IMR-90 (cell line): Measurements from ENCODE around the gene WWC2. TPM values are rescaled to one million over a fixed set of nuclear protein-coding genes. Genes with fewer than 3 reads are reported as not detected.
"Not testable (repeated sequence)": the region's sequence is repeated elsewhere in the genome, so short reads cannot be mapped to it uniquely, and the experiment has no call there.

Experiments
- ATAC-seq: fragments of 200-7000 bp; cut with Tn5 transposase; 2 replicates; pipeline ENCODE4 v1.9.1; 2020; ENCODE audit warnings: low read depth, mild to moderate bottlenecking, moderate library complexity
- BruUV-seq: library from RNA; stranded (reverse); fragments of 400-500 nt; replicated peaks from 2 replicates; lab custom pipeline; 2021; lab: Mats Ljungman, UMichigan
- CTCF ChIA-PET: fragments of 300-600 bp; formaldehyde crosslinking; extraction: SDS; loops from one replicate; lab custom pipeline; 2021; ENCODE audit warnings: antibody characterized with exemption; lab: Yijun Ruan, JAX
- POLR2A ChIA-PET: fragments of 300-600 bp; sonication (Branson Sonifier 250); formaldehyde crosslinking; loops from one replicate; lab custom pipeline; 2022; ENCODE audit warnings: antibody characterized with exemption; ENCODE audit not compliant: unreplicated experiment; lab: Charles Lee
- DNase-seq: peaks from one replicate; pipeline ENCODE4 v3.0.0; 2013
- H2AFZ ChIP-seq: replicated peaks from 2 replicates; pipeline ENCODE3; 2013; ENCODE audit warnings: low read length, mild to moderate bottlenecking; ENCODE audit not compliant: poor library complexity
- H2AK5ac ChIP-seq: 2 replicates; pipeline ENCODE4 v1.6.1; 2013; ENCODE audit warnings: low read depth, low read length, inconsistent platforms
- H2AK9ac ChIP-seq: replicated peaks from 2 replicates; pipeline ENCODE3; 2013; ENCODE audit warnings: mild to moderate bottlenecking, low read depth, low read length, moderate library complexity; ENCODE audit not compliant: poor library complexity
- H2BK120ac ChIP-seq: 2 replicates; pipeline ENCODE4 v1.6.1; 2013; ENCODE audit warnings: low read depth, low read length, inconsistent platforms
- H2BK15ac ChIP-seq: 3 replicates; pipeline ENCODE4 v1.6.1; 2013; ENCODE audit warnings: low read depth, low read length, inconsistent platforms
- H2BK20ac ChIP-seq: 2 replicates; pipeline ENCODE4 v1.6.1; 2013; ENCODE audit warnings: low read depth, mild to moderate bottlenecking, inconsistent platforms, low read length, moderate library complexity
- H2BK5ac ChIP-seq: 2 replicates; pipeline ENCODE4 v1.6.1; 2013; ENCODE audit warnings: mild to moderate bottlenecking, low read depth, low read length, inconsistent platforms; ENCODE audit not compliant: poor library complexity, severe bottlenecking
- H3K14ac ChIP-seq: replicated peaks from 2 replicates; pipeline ENCODE4 v1.6.1; 2013; ENCODE audit warnings: low read depth, low read length, inconsistent platforms
- H3K18ac ChIP-seq: 2 replicates; pipeline ENCODE4 v1.6.1; 2013; ENCODE audit warnings: low read depth, low read length, control low read depth
- H3K23ac ChIP-seq: 2 replicates; pipeline ENCODE4 v1.6.1; 2013; ENCODE audit warnings: low read depth, low read length, inconsistent platforms
- H3K27ac ChIP-seq: 2 replicates; pipeline ENCODE4 v1.5.1; 2013; ENCODE audit warnings: mild to moderate bottlenecking, control low read depth, low read length; ENCODE audit not compliant: insufficient read depth
- H3K27me3 ChIP-seq: 2 replicates; pipeline ENCODE4 v1.6.1; 2013; ENCODE audit warnings: low read length; ENCODE audit not compliant: control insufficient read depth, insufficient read depth
- H3K36me3 ChIP-seq: 2 replicates; pipeline ENCODE4 v1.6.1; 2013; ENCODE audit warnings: low read length, mixed read lengths; ENCODE audit not compliant: control insufficient read depth, insufficient read depth
- H3K4ac ChIP-seq: 2 replicates; pipeline ENCODE4 v1.6.1; 2013; ENCODE audit warnings: low read depth, low read length, inconsistent platforms
- H3K4me1 ChIP-seq: 2 replicates; pipeline ENCODE4 v1.6.1; 2013; ENCODE audit warnings: low read length, mixed read lengths; ENCODE audit not compliant: control insufficient read depth, insufficient read depth
- H3K4me2 ChIP-seq: 2 replicates; pipeline ENCODE4 v1.6.1; 2013; ENCODE audit warnings: low read depth, mild to moderate bottlenecking, control low read depth, low read length, moderate library complexity
- H3K4me3 ChIP-seq: 2 replicates; pipeline ENCODE4 v1.5.1; 2013; ENCODE audit warnings: low read depth, mild to moderate bottlenecking, control low read depth, low read length, moderate library complexity; ENCODE audit not compliant: insufficient read depth
- H3K56ac ChIP-seq: 2 replicates; pipeline ENCODE4 v1.6.1; 2013; ENCODE audit warnings: low read length, inconsistent platforms; ENCODE audit not compliant: insufficient read depth; ENCODE audit errors: extremely low read depth
- H3K79me1 ChIP-seq, 2 experiments: 2 replicates each; pipeline ENCODE4 v1.6.1; 2013; ENCODE audit warnings: low read length in 2 of 2, inconsistent platforms in 1 of 2, low read depth in 1 of 2
- H3K9ac ChIP-seq: 2 replicates; pipeline ENCODE4 v1.6.1; 2013; ENCODE audit warnings: low read depth, low read length, control low read depth
- H3K9me1 ChIP-seq: 2 replicates; pipeline ENCODE4 v1.6.1; 2013; ENCODE audit warnings: low read length, inconsistent platforms; ENCODE audit not compliant: insufficient read depth
- H3K9me3 ChIP-seq: 2 replicates; pipeline ENCODE4 v1.6.1; 2013; ENCODE audit warnings: low read length; ENCODE audit not compliant: control insufficient read depth, insufficient read depth
- H4K20me1 ChIP-seq: 2 replicates; pipeline ENCODE4 v1.6.1; 2013; ENCODE audit warnings: low read length, inconsistent platforms; ENCODE audit not compliant: insufficient read depth
- H4K5ac ChIP-seq: 2 replicates; pipeline ENCODE4 v1.6.1; 2013; ENCODE audit warnings: mild to moderate bottlenecking, low read depth, low read length, control low read depth
- H4K8ac ChIP-seq, 2 experiments: 2 replicates each; pipeline ENCODE4 v1.6.1; 2013; ENCODE audit warnings: low read depth in 2 of 2, low read length in 2 of 2, control low read depth in 1 of 2, inconsistent platforms in 1 of 2
- H4K91ac ChIP-seq: 2 replicates; pipeline ENCODE4 v1.6.1; 2013; ENCODE audit warnings: low read depth, low read length, inconsistent platforms; ENCODE audit not compliant: insufficient read depth
- CEBPB ChIP-seq: IDR thresholded peaks from 2 replicates; pipeline ENCODE4 v1.6.1; 2012; ENCODE audit warnings: low read depth, low read length, improper control_type of control experiment
- CHD1 ChIP-seq: IDR thresholded peaks from 2 replicates; pipeline ENCODE4 v1.6.1; 2012; ENCODE audit warnings: low read depth, low read length, improper control_type of control experiment
- ELK1 ChIP-seq: fragments of 150-350 bp; IDR thresholded peaks from 2 replicates; pipeline ENCODE4 v1.6.1; 2016; ENCODE audit warnings: low read depth, mild to moderate bottlenecking, low read length, moderate library complexity, borderline replicate concordance
- MAFK ChIP-seq: IDR thresholded peaks from 2 replicates; pipeline ENCODE4 v1.6.1; 2012; ENCODE audit warnings: low read depth, low read length, improper control_type of control experiment
- WGBS, 2 experiments: methylation state at CpG; one replicate each; pipeline versions ENCODE4 v1.1.5 to v1.1.7; 2013; ENCODE audit warnings: missing lambda C conversion rate in 2 of 2; ENCODE audit not compliant: insufficient read length in 1 of 2; ENCODE audit errors: extremely low coverage in 2 of 2; 5-methylcytosine and 5-hydroxymethylcytosine counted together
- dilution Hi-C: fragments of 300-500 bp; cut with HindIII; formaldehyde crosslinking; loops from one replicate; pipeline ENCODE4 v1.14.3; 2018; ENCODE audit warnings: low sequenced_read_pairs; ENCODE audit not compliant: unreplicated experiment
- in situ Hi-C: fragments of 300-500 bp; cut with MboI; formaldehyde crosslinking; loops from 3 replicates; pipeline ENCODE4 v1.14.3; 2019; ENCODE audit warnings: low sequenced_read_pairs, inconsistent platforms, mixed read lengths
- intact Hi-C: fragments of 100-400 bp; cut with micrococcal nuclease; formaldehyde crosslinking; loops from 2 replicates; pipeline ENCODE4 v1.10.0; 2022
- polyA plus RNA-seq, 3 experiments: library from polyadenylated mRNA; depleted of rRNA; stranded (reverse); fragments of >200 nt; gene quantifications; 2 replicates each; pipeline ENCODE4 v1.2.3, GENCODE V29; 2012; ENCODE audit warnings: low replicate concordance in 1 of 3
- total RNA-seq: library from RNA; depleted of rRNA; stranded (reverse); fragments of >200 nt; gene quantifications from 2 replicates; pipeline ENCODE4 v1.2.3, GENCODE V29; 2012

Gene WWC2
- total and polyA plus RNA-seq, 2 of the 4 experiments (the other 2 are of a cell fraction), result 26.6 to 27.4 TPM

GRCh38 chr4:183323295-183323694, 224.2 kb downstream of the WWC2 start:
- H3K56ac ChIP-seq, result no peak overlapping the region
- no peak overlapping the region for H2BK120ac ChIP-seq
- no peak overlapping the region for H2BK20ac ChIP-seq
- H3K4me3 ChIP-seq, result no peak overlapping the region
- H2AFZ ChIP-seq, result no peak overlapping the region
- H4K91ac ChIP-seq, result no peak overlapping the region
- no peak overlapping the region for H2AK9ac ChIP-seq
- H2BK5ac ChIP-seq, result no peak overlapping the region
- no peaks in the 10 kb centered on the region for H3K27me3 ChIP-seq
- 0 out of 2 replicates have a peak, but pooled peaks cover 4% of the 10 kb centered on the region for H3K9me3 ChIP-seq
- no peak for TF ChIP-seq ELK1
- TF ChIP-seq CEBPB, result no peak
- no peak for TF ChIP-seq MAFK
- TF ChIP-seq CHD1, result no peak
- whole genome bisulfite sequencing, 2 experiments, result 83% methylated on average over 3 of the region's 6 CpGs; no CpG with 5 or more reads in 1 of the 2 experiments
- DNase-seq, result no peak
- intact Hi-C loops, result no loop called here
- no peak overlapping the region for H4K5ac ChIP-seq
- in situ Hi-C loops, result no loop called here
- BruUV-seq, result no TSS peak
- no peak overlapping the region for H3K4me2 ChIP-seq
- no peak overlapping the region for H3K14ac ChIP-seq
- H3K23ac ChIP-seq, result no peak overlapping the region
- H3K9ac ChIP-seq, result no peak overlapping the region
- ATAC-seq, result no peak
- dilution Hi-C loops, result no loop called here
- no peak overlapping the region for H2AK5ac ChIP-seq
- H2BK15ac ChIP-seq, result no peak overlapping the region
- H4K8ac ChIP-seq, result no peak overlapping the region
- no peak overlapping the region for H3K18ac ChIP-seq
- peaks cover 3% of the 10 kb centered on the region for H3K36me3 ChIP-seq
- ChIA-PET POLR2A (no interaction called here), CTCF (interaction anchor here (1.1 kb wide), 1 partner anchor 61 kb away, joined by 3 read pairs; no protein-coding TSS in a partner anchor)
- H3K4me1 ChIP-seq, result no peaks in the 10 kb centered on the region
- no peaks in the 10 kb centered on the region for H4K20me1 ChIP-seq
- H3K79me1 ChIP-seq, result no peaks in the 10 kb centered on the region
- no peak overlapping the region for H3K4ac ChIP-seq
- H3K9me1 ChIP-seq, result peaks cover 2% of the 10 kb centered on the region; the same call in 1 of the 2 replicates
- H3K27ac ChIP-seq, result no peak overlapping the region

- H2BK15ac ChIP-seq, H4K5ac ChIP-seq, H2AFZ ChIP-seq, H3K23ac ChIP-seq, H2BK5ac ChIP-seq, H3K18ac ChIP-seq, DNase-seq, H2AK9ac ChIP-seq, in situ Hi-C loops, BruUV-seq, intact Hi-C loops, H3K56ac ChIP-seq, H3K27ac ChIP-seq, dilution Hi-C loops, H3K4ac ChIP-seq, H2AK5ac ChIP-seq, H3K79me1 ChIP-seq, POLR2A ChIA-PET, H3K4me3 ChIP-seq, ATAC-seq, H3K27me3 ChIP-seq, H3K9me1 ChIP-seq, H4K91ac ChIP-seq, H3K36me3 ChIP-seq, H4K20me1 ChIP-seq, H3K4me1 ChIP-seq, H4K8ac ChIP-seq, H2BK120ac ChIP-seq, H3K14ac ChIP-seq, H3K4me2 ChIP-seq, H3K9ac ChIP-seq, H3K9me3 ChIP-seq, H2BK20ac ChIP-seq: not testable (repeated sequence)
- CTCF ChIA-PET, result interaction anchor here (1.1 kb wide), 1 partner anchor 62 kb away, joined by 3 read pairs; no protein-coding TSS in a partner anchor
- no CpG with 5 or more reads among the region's 11 CpGs for WGBS, 2 experiments
These were observed 225.0 kb downstream of the WWC2 start for GRCh38 chr4:183324056-183324455.
